MCF 10A (cell line): Measurements from ENCODE around the gene TERT. TPM values are rescaled to one million over a fixed set of nuclear protein-coding genes. Genes with fewer than 3 reads are reported as not detected.

Experiments used
- BruUV-seq: library from RNA; stranded (reverse); fragments of 400-500 nt; replicated peaks from 2 replicates; lab custom pipeline; 2021; lab: Mats Ljungman, UMichigan
- CTCF ChIA-PET: fragments of 300-600 bp; sonication (Branson Sonifier 250); formaldehyde crosslinking; extraction: SDS; loops from one replicate; lab custom pipeline; 2021; ENCODE audit warnings: antibody characterized with exemption, inconsistent platforms; lab: Yijun Ruan, JAX
- POLR2A ChIA-PET: fragments of 300-600, 350-650 bp; sonication (Branson Sonifier 250); formaldehyde crosslinking; extraction: SDS; loops from one replicate; lab custom pipeline; 2020; ENCODE audit warnings: antibody characterized with exemption, inconsistent platforms; lab: Yijun Ruan, JAX
- DNase-seq: peaks from one replicate; pipeline ENCODE4 v3.0.0-alpha.2; 2018; ENCODE audit not compliant: unreplicated experiment
- H3K27ac Mint-ChIP-seq: one replicate; pipeline ENCODE4 v1.8.0; 2022; ENCODE audit warnings: mild to moderate bottlenecking, low read depth, mixed read lengths; ENCODE audit not compliant: unreplicated experiment
- H3K27me3 Mint-ChIP-seq: one replicate; pipeline ENCODE4 v1.8.0; 2022; ENCODE audit warnings: mixed read lengths; ENCODE audit not compliant: insufficient read depth, unreplicated experiment
- H3K36me3 Mint-ChIP-seq: one replicate; pipeline ENCODE4 v1.8.0; 2022; ENCODE audit warnings: mild to moderate bottlenecking, moderate library complexity, mixed read lengths; ENCODE audit not compliant: insufficient read depth, unreplicated experiment
- H3K4me1 Mint-ChIP-seq: one replicate; pipeline ENCODE4 v1.8.0; 2022; ENCODE audit warnings: mixed read lengths; ENCODE audit not compliant: insufficient read depth, unreplicated experiment
- H3K4me3 Mint-ChIP-seq: one replicate; pipeline ENCODE4 v1.8.0; 2022; ENCODE audit warnings: mild to moderate bottlenecking, moderate library complexity, mixed read lengths; ENCODE audit not compliant: unreplicated experiment
- H3K9me3 Mint-ChIP-seq: one replicate; pipeline ENCODE4 v1.8.0; 2022; ENCODE audit warnings: mixed read lengths; ENCODE audit not compliant: unreplicated experiment
- intact Hi-C: fragments of 100-400 bp; cut with micrococcal nuclease; formaldehyde crosslinking; loops from 2 replicates; pipeline ENCODE4 v1.14.1; 2022
- total RNA-seq: library from RNA; stranded (reverse); gene quantifications from 2 replicates; pipeline ENCODE4 v1.2.3, GENCODE V29; 2022
- TF ChIP-seq, protein P1 (sequence below): fragments of 200-600 bp; IDR thresholded peaks from one replicate; pipeline ENCODE4 v1.8.0; 2022; ENCODE audit warnings: antibody characterized with exemption, mild to moderate bottlenecking; ENCODE audit not compliant: unreplicated experiment

Gene TERT
- total RNA-seq, 1 experiment from 2014 or later: 0.16 TPM

DNA sequence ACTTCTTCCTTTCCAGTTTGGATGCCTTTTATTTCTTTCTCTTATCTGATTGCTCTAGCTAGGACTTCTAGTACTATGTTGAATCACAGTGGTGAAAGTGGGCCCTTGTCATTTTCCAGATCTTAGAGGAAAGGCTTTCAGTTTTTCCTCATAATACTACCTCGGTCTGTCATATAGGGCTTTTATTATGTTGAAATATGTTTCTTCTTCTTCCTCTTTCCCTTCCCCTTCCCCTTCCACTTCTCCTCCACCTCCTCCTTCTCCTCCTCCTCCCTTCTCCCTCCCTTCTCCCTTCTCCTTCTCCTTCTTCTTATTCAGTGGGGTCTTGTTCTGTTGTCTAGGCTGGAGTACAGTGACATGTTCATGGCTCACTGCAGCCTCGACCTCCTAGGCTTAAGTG is 9.2 kb upstream of the TERT start:
- intact Hi-C loops: no loop called here
- TF ChIP-seq, protein P1, sequence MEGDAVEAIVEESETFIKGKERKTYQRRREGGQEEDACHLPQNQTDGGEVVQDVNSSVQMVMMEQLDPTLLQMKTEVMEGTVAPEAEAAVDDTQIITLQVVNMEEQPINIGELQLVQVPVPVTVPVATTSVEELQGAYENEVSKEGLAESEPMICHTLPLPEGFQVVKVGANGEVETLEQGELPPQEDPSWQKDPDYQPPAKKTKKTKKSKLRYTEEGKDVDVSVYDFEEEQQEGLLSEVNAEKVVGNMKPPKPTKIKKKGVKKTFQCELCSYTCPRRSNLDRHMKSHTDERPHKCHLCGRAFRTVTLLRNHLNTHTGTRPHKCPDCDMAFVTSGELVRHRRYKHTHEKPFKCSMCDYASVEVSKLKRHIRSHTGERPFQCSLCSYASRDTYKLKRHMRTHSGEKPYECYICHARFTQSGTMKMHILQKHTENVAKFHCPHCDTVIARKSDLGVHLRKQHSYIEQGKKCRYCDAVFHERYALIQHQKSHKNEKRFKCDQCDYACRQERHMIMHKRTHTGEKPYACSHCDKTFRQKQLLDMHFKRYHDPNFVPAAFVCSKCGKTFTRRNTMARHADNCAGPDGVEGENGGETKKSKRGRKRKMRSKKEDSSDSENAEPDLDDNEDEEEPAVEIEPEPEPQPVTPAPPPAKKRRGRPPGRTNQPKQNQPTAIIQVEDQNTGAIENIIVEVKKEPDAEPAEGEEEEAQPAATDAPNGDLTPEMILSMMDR: no peak
- H3K4me3 Mint-ChIP-seq: no peak overlapping the region
- H3K9me3 Mint-ChIP-seq: no peaks in the 10 kb centered on the region
- no peak for DNase-seq
- peaks cover 7% of the 10 kb centered on the region for H3K36me3 Mint-ChIP-seq
- ChIA-PET CTCF (no interaction called here), POLR2A (interaction anchor here (0.7 to 1.1 kb wide), 2 partner anchors 95 to 223 kb away, joined by 3 read pairs; no protein-coding TSS in a partner anchor)
- BruUV-seq: no TSS peak
- H3K27ac Mint-ChIP-seq: no peak overlapping the region
- peaks cover 37% of the 10 kb centered on the region for H3K27me3 Mint-ChIP-seq
- no peaks in the 10 kb centered on the region for H3K4me1 Mint-ChIP-seq

DNA sequence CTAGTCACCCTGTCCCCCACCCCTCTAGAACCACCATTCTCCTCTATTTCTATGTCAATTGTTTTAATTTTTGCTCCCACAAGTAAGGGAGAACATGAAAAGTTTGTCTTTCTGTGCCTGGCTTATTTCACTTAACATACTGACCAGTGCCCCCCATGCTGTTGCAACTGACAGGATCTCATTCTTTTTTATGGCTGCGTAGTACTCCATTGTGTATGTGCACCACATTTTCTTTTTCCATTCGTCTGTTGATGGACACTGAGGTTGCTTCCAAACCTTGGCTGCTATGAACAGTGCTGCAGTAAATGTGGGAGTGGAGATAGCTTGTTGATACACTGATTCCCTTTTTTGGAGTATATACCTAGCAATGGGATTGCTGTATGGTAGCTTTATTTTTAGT is 7.4 kb upstream of the TERT start:
- Mint-ChIP-seq H3K4me3 (no peak overlapping the region), H3K4me1 (no peaks in the 10 kb centered on the region), H3K27me3 (peaks cover 37% of the 10 kb centered on the region), H3K36me3 (peaks cover 7% of the 10 kb centered on the region), H3K27ac (no peak overlapping the region), H3K9me3 (no peaks in the 10 kb centered on the region)
- CTCF ChIA-PET: interaction anchor here (0.8 kb wide), 1 partner anchor 413 kb away, joined by 4 read pairs; no protein-coding TSS in a partner anchor
- TF ChIP-seq, protein P1: no peak
- intact Hi-C loops: no loop called here
- no TSS peak for BruUV-seq
- DNase-seq: no peak
- POLR2A ChIA-PET: no interaction called here

DNA sequence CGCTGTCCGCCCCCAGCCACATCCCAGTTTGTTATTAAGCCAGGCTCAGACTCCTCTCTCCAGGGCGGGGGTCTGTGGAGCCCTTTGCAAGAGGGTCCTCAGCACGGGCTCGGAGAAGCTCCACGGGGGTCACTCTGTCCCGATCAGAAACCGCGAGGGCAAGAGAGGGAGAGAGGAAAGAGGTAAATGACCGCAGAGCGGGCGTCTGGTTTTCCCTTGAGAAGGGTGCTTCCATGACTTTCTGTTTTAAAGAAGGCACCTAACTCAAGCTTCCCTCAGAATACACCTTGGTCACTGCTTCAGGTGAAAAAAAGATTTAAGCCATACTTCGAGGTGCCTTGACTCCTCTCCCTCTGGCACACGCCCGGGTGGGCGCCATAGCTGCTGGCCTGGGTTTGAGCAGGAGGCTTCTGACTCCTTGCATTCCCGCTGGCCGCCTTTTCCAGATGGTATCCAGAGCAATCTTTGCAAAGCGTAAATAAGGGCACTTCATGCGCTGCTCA is 5.8 kb upstream of the TERT start:
- H3K9me3 Mint-ChIP-seq: no peaks in the 10 kb centered on the region
- no peak overlapping the region for H3K27ac Mint-ChIP-seq
- H3K4me1 Mint-ChIP-seq: no peaks in the 10 kb centered on the region
- POLR2A ChIA-PET: interaction anchor here (0.7 kb wide), 1 partner anchor 1072 kb away, joined by 3 read pairs; no protein-coding TSS in a partner anchor
- BruUV-seq: no TSS peak
- DNase-seq: no peak
- peaks cover 34% of the 10 kb centered on the region for H3K27me3 Mint-ChIP-seq
- peaks cover 7% of the 10 kb centered on the region for H3K36me3 Mint-ChIP-seq
- CTCF ChIA-PET: interaction anchor here (0.6 to 1.3 kb wide), 3 partner anchors 8 to 95 kb away, joined by 3 to 4 read pairs (median 3); no protein-coding TSS in a partner anchor
- intact Hi-C loops: no loop called here
- H3K4me3 Mint-ChIP-seq: no peak overlapping the region
- TF ChIP-seq, protein P1: no peak

DNA sequence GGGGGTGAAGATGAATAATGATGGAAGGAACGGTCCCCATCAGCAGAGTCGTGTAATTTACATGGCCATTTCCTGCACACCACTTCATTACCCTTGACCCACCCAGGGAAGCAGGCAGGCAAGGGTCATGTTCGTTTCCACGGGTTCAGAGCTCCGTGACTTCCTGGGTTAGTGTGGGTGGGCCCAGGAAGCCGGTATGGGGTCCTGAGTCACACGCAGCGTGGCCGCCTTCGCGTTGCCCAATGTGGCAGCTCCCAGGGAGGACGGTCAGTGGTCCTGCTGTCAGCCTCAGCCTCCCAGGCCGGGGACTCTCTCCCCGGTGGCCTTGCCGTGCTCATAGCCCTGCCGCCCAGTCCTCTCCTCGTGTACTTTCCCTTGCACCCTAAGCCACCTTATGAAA is 5.1 kb upstream of the TERT start:
- H3K27ac Mint-ChIP-seq: no peak overlapping the region
- intact Hi-C loops: no loop called here
- H3K4me3 Mint-ChIP-seq: no peak overlapping the region
- BruUV-seq: no TSS peak
- no peaks in the 10 kb centered on the region for H3K4me1 Mint-ChIP-seq
- no peaks in the 10 kb centered on the region for H3K9me3 Mint-ChIP-seq
- H3K27me3 Mint-ChIP-seq: peaks cover 27% of the 10 kb centered on the region
- TF ChIP-seq, protein P1: no peak
- CTCF ChIA-PET: interaction anchor here (0.6 to 1.3 kb wide), 2 partner anchors 9 to 95 kb away, joined by 3 to 4 read pairs; no protein-coding TSS in a partner anchor
- no peak for DNase-seq
- H3K36me3 Mint-ChIP-seq: peaks cover 7% of the 10 kb centered on the region
- POLR2A ChIA-PET: no interaction called here
